ENCODE results near the gene PVALB. TPM values are rescaled to one million over a fixed set of nuclear protein-coding genes. Genes with fewer than 3 reads are reported as not detected.

Gene PVALB
- total and polyA plus RNA-seq, 11 donors, result not detected

GRCh38 chr22:36767035-36767775, 49.6 kb downstream of the PVALB start:
- Histone ChIP-seq H3K27ac (no peak overlapping the region), H3K36me3 (peaks cover 0 to 31% (median 13%) of the 10 kb centered on the region in 9 donors), H3K4me1 (peaks cover 0 to 14% (median 3%) of the 10 kb centered on the region in 12 donors), H3K9me3 (no peaks in the 10 kb centered on the region), H3K4me3 (no peak overlapping the region), H3K27me3 (no peaks in the 10 kb centered on the region)
- TF ChIP-seq, protein P1, sequence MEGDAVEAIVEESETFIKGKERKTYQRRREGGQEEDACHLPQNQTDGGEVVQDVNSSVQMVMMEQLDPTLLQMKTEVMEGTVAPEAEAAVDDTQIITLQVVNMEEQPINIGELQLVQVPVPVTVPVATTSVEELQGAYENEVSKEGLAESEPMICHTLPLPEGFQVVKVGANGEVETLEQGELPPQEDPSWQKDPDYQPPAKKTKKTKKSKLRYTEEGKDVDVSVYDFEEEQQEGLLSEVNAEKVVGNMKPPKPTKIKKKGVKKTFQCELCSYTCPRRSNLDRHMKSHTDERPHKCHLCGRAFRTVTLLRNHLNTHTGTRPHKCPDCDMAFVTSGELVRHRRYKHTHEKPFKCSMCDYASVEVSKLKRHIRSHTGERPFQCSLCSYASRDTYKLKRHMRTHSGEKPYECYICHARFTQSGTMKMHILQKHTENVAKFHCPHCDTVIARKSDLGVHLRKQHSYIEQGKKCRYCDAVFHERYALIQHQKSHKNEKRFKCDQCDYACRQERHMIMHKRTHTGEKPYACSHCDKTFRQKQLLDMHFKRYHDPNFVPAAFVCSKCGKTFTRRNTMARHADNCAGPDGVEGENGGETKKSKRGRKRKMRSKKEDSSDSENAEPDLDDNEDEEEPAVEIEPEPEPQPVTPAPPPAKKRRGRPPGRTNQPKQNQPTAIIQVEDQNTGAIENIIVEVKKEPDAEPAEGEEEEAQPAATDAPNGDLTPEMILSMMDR (IDR thresholded peaks at IDR 0.05), result no peak
- no peak for TF ChIP-seq POLR2A (IDR thresholded peaks at IDR 0.05)
- intact Hi-C loops (cut with DNase I), result loop anchor here in 1 of 10 donors (10.0 kb wide), 1 partner anchor 222 kb away; no protein-coding TSS in a partner anchor
- ATAC-seq (no peak), DNase-seq (peak in 1 of 5 donors; percentile 5)
- 89 to 92% (median 91%) methylated on average over 10 of the region's 10 CpGs for WGBS, 4 donors

DNA sequence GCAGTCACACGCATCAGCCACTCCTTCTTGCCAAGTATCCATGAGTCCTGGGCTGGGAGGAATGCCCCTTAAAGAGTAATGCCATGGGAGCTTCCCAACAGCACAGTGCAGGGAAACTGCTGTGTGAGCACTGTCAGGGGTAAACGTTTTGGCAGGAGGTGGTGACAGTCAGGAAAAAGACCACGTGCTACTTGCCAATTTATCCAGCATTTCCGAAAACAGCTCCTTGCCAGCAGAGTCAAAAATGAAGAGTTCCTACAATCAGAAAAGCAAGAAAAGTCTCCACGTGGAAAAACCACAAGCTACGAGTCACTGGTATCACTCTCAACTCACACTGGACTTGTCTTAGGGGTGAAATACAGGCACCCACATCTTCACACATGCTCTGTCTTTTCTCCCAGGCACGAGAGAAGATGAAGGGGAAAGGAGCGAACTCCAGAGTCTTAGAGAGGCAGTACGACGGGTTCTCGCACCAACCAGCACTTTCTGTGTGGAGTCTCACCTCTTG, 50.8 kb downstream of the PVALB start:
- H3K27me3 ChIP-seq, result no peaks in the 10 kb centered on the region
- WGBS, 4 donors, result 83 to 88% (median 84%) methylated on average over 11 of the region's 11 CpGs
- intact Hi-C loops (cut with DNase I), result loop anchor here in 1 of 10 donors (10.0 kb wide), 1 partner anchor 221 kb away; no protein-coding TSS in a partner anchor
- H3K4me3 ChIP-seq, result no peak overlapping the region
- H3K4me1 ChIP-seq, result peaks cover 0 to 14% (median 3%) of the 10 kb centered on the region in 12 donors
- DNase-seq, result no peak
- no peaks in the 10 kb centered on the region for H3K9me3 ChIP-seq
- TF ChIP-seq, protein P1 (IDR thresholded peaks at IDR 0.05), result no peak
- no peak for TF ChIP-seq POLR2A (IDR thresholded peaks at IDR 0.05)
- no peak overlapping the region for H3K27ac ChIP-seq
- ATAC-seq, result no peak
- peaks cover 0 to 27% (median 13%) of the 10 kb centered on the region in 9 donors for H3K36me3 ChIP-seq

- no peaks in the 10 kb centered on the region for H3K27me3 ChIP-seq
- H3K4me3 ChIP-seq, result no peak overlapping the region
- H3K27ac ChIP-seq, result no peak overlapping the region
- TF ChIP-seq, protein P1 (IDR thresholded peaks at IDR 0.05), result no peak
- no peak for TF ChIP-seq POLR2A (IDR thresholded peaks at IDR 0.05)
- WGBS, 4 donors, result 91 to 95% (median 93%) methylated on average over 17 of the region's 17 CpGs
- DNase-seq (peak in 1 of 5 donors; percentile 11), ATAC-seq (no peak)
- H3K4me1 ChIP-seq, result peaks cover 0 to 14% (median 3%) of the 10 kb centered on the region in 12 donors
- no peaks in the 10 kb centered on the region for H3K9me3 ChIP-seq
- intact Hi-C loops (cut with DNase I), result loop anchor here in 1 of 10 donors (10.0 kb wide), 1 partner anchor 221 kb away; no protein-coding TSS in a partner anchor
- H3K36me3 ChIP-seq, result peaks cover 0 to 30% (median 13%) of the 10 kb centered on the region in 9 donors
These were observed 51.5 kb downstream of the PVALB start for GRCh38 chr22:36765131-36765942.

All from heart left ventricle (tissue), 16 donors.